ENCODE results near the gene TM4SF18. TPM values are rescaled to one million over a fixed set of nuclear protein-coding genes. Genes with fewer than 3 reads are reported as not detected.

TM4SF18 gene
- total and polyA plus RNA-seq, 4 donors = 2.1 to 28.5 (median 4.1) TPM

GRCh38 chr3:149284034-149284433 lies 49.4 kb downstream of the TM4SF18 start:
- H3K27ac ChIP-seq (ENCODE audit: low read depth in 1 of 2, low read length in 1 of 2) = no peak overlapping the region
- WGBS, 2 donors = 96 to 98% methylated on average over 21 to 23 of the region's 23 CpGs
- H3K27me3 ChIP-seq (ENCODE audit: control insufficient read depth in 3 of 3, insufficient read depth in 3 of 3, low read length in 2 of 3) = no peaks in the 10 kb centered on the region
- no peak for DNase-seq
- no peaks in the 10 kb centered on the region for H3K36me3 ChIP-seq (ENCODE audit: control insufficient read depth in 4 of 4, insufficient read depth in 4 of 4, low read length in 4 of 4)
- H3K4me3 ChIP-seq = no peak overlapping the region
- H3K9me3 ChIP-seq (ENCODE audit: control insufficient read depth in 4 of 4, insufficient read depth in 3 of 4, low read length in 3 of 4) = no peaks in the 10 kb centered on the region
- ATAC-seq (ENCODE audit: insufficient read depth, low FRiP score) = no peak
- H3K9ac ChIP-seq (ENCODE audit: insufficient read depth in 1 of 2, low read length in 2 of 2) = no peak overlapping the region
- no peak for TF ChIP-seq CTCF (IDR thresholded peaks at IDR 0.05; ENCODE audit: control extremely low read depth, extremely low read depth)
- no peaks in the 10 kb centered on the region for H3K4me1 ChIP-seq (ENCODE audit: control insufficient read depth in 5 of 5, insufficient read depth in 5 of 5, low read length in 5 of 5)

- no peak for TF ChIP-seq CTCF (IDR thresholded peaks at IDR 0.05; ENCODE audit: control extremely low read depth, extremely low read depth)
- Histone ChIP-seq H3K9me3 (ENCODE audit: control insufficient read depth in 4 of 4, insufficient read depth in 3 of 4, low read length in 3 of 4) (no peaks in the 10 kb centered on the region), H3K27ac (ENCODE audit: low read depth in 1 of 2, low read length in 1 of 2) (no peak overlapping the region), H3K9ac (ENCODE audit: insufficient read depth in 1 of 2, low read length in 2 of 2) (no peak overlapping the region), H3K27me3 (ENCODE audit: control insufficient read depth in 3 of 3, insufficient read depth in 3 of 3, low read length in 2 of 3) (no peaks in the 10 kb centered on the region), H3K36me3 (ENCODE audit: control insufficient read depth in 4 of 4, insufficient read depth in 4 of 4, low read length in 4 of 4) (no peaks in the 10 kb centered on the region), H3K4me1 (ENCODE audit: control insufficient read depth in 5 of 5, insufficient read depth in 5 of 5, low read length in 5 of 5) (no peaks in the 10 kb centered on the region), H3K4me3 (no peak overlapping the region)
- ATAC-seq (ENCODE audit: insufficient read depth, low FRiP score) (no peak), DNase-seq (no peak)
- WGBS, 2 donors = 83 to 88% methylated on average over 5 of the region's 5 CpGs
Measured at GRCh38 chr3:149283401-149283800, 50.0 kb downstream of the TM4SF18 start.

GRCh38 chr3:149282836-149283235 lies 50.6 kb downstream of the TM4SF18 start:
- DNase-seq (no peak), ATAC-seq (ENCODE audit: insufficient read depth, low FRiP score) (no peak)
- Histone ChIP-seq H3K9me3 (ENCODE audit: control insufficient read depth in 4 of 4, insufficient read depth in 3 of 4, low read length in 3 of 4) (no peaks in the 10 kb centered on the region), H3K4me3 (no peak overlapping the region), H3K36me3 (ENCODE audit: control insufficient read depth in 4 of 4, insufficient read depth in 4 of 4, low read length in 4 of 4) (no peaks in the 10 kb centered on the region), H3K9ac (ENCODE audit: insufficient read depth in 1 of 2, low read length in 2 of 2) (no peak overlapping the region), H3K4me1 (ENCODE audit: control insufficient read depth in 5 of 5, insufficient read depth in 5 of 5, low read length in 5 of 5) (no peaks in the 10 kb centered on the region), H3K27me3 (ENCODE audit: control insufficient read depth in 3 of 3, insufficient read depth in 3 of 3, low read length in 2 of 3) (no peaks in the 10 kb centered on the region), H3K27ac (ENCODE audit: low read depth in 1 of 2, low read length in 1 of 2) (no peak overlapping the region)
- TF ChIP-seq CTCF (IDR thresholded peaks at IDR 0.05; ENCODE audit: control extremely low read depth, extremely low read depth) = no peak

DNA sequence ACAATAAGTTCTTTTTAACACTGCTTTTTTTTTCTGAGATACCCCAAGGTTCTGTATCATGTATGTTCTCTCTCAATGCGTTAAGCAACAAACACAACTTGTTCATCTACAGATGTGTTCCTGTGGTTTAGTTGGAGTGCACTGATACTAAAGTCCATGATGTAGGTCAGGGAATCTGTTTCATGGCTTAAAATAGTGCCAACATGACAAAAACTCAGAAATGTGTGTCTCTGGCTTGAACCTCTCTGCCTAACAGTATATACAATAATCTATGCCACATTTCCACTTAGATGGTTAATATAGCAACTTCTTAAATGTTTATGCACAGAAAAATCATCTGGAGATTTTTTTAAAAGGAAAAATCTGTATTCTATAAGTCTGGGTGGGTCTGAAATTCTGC lies 51.1 kb downstream of the TM4SF18 start:
- Histone ChIP-seq H3K27ac (ENCODE audit: low read depth in 1 of 2, low read length in 1 of 2) (no peak overlapping the region), H3K4me1 (ENCODE audit: control insufficient read depth in 5 of 5, insufficient read depth in 5 of 5, low read length in 5 of 5) (peaks cover 0 to 3% (median 0%) of the 10 kb centered on the region in 5 donors), H3K9ac (ENCODE audit: insufficient read depth in 1 of 2, low read length in 2 of 2) (no peak overlapping the region), H3K9me3 (ENCODE audit: control insufficient read depth in 4 of 4, insufficient read depth in 3 of 4, low read length in 3 of 4) (no peaks in the 10 kb centered on the region), H3K4me3 (no peak overlapping the region), H3K36me3 (ENCODE audit: control insufficient read depth in 4 of 4, insufficient read depth in 4 of 4, low read length in 4 of 4) (no peaks in the 10 kb centered on the region), H3K27me3 (ENCODE audit: control insufficient read depth in 3 of 3, insufficient read depth in 3 of 3, low read length in 2 of 3) (no peaks in the 10 kb centered on the region)
- no peak for TF ChIP-seq CTCF (IDR thresholded peaks at IDR 0.05; ENCODE audit: control extremely low read depth, extremely low read depth)
- ATAC-seq (ENCODE audit: insufficient read depth, low FRiP score) = no peak
- DNase-seq = no peak
- WGBS, 2 donors = 96 to 100% methylated on average over 1 of the region's 1 CpG
